Cardiac septum (tissue), 1 donor: ENCODE results near the gene GNAQ. TPM values are rescaled to one million over a fixed set of nuclear protein-coding genes. Genes with fewer than 3 reads are reported as not detected.

Source experiments
- DNase-seq: peaks from one replicate; pipeline ENCODE4 v3.0.0-alpha.2; 2020; ENCODE audit warnings: low spot score
- intact Hi-C: fragments of 100-400 bp; cut with DNase I; formaldehyde crosslinking; loops from one replicate; pipeline ENCODE4 v1.14.0; 2022
- total RNA-seq: library from RNA; stranded (reverse); fragmentation: NEBNext Ultra II Directional; extraction: Animal tissue kit (Norgen Biotek cat#: 25700); gene quantifications from one replicate; pipeline ENCODE4 v1.2.1, GENCODE V29; 2021
- donor health status: DM: no; HTN: no; CAD: no.

The GNAQ gene
- total RNA-seq, 1 donor from 2014 or later = 14.8 TPM

- no peak for DNase-seq
- intact Hi-C loops = no loop called here
Observed at GRCh38 chr9:78009186-78009585, 22.4 kb downstream of the GNAQ start.

DNA sequence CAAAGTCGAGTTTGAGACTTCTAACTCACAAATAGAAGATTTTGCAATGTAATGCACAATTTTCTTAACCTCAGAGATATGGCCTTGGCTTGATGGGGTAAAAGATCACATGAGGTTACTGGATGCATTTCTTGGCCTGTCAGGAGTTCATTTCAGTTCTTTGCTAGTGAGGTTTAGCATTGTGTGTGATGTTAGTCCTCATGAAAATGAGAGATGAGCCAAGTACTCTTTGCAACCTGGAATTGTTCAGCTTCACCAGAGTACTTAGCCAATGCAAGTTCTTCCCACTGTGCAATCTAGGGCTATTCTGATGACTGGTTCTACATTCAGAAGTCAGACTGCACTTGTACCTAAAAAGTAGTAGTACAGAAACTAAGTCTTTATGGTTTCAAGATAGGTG lies 24.9 kb downstream of the GNAQ start:
- intact Hi-C loops = no loop called here
- DNase-seq = no peak

DNA sequence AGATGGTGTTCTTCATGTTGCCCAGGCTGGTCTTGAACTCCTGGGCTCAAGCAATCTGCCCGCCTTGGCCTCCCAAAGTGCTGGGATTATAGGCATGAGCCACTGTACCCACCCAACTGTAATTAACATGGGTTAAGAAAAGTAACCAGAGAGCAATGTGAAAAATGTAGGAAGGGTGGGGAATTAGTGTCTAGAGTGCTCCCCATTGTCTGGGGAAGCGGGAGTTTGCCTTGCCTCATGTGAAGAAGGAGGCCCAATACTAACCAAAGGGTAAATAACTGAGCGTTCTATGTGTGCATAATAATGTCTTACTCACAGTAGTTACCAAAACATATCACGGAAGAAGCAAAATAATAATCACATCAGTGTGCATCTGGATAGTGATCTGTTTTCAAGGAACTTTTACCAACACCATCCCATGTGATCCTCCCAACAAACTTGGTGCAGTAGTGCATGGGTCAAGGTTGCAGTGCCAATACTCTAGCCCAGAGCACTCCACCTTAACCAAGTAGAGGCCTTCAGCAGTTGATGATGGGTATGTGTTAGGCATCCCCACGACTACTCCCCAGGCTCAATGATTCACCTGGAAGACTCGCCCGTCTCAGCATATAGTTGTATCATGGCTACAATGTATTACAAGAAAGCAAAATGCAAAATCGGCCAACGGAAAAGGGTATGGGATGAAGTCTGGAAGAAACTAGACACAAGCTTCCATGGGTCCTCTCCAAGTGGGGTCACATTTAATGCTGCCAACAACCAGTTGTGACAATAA lies 26.2 kb downstream of the GNAQ start:
- no peak for DNase-seq
- intact Hi-C loops = no loop called here

- intact Hi-C loops = no loop called here
- DNase-seq = no peak
Observed at GRCh38 chr9:78004478-78005229, 27.0 kb downstream of the GNAQ start.

DNA sequence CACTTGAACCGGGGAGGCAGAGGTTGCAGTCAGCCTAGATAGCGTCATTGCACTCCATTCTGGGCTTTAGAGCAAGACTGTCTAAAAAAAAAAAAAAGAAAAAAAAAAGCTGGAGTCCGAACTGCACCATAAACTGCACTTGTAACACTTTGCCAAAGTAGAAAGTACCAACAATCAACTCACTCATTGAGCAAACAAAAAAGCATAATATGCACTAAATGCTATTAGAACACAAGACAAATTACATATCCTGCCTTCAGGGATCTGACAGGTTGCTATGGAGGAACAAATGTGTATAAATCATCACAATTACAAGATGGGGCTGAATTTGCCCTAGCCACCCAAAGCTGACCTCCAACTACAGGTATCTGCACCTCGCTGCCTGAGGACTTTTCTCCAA lies 27.9 kb downstream of the GNAQ start:
- DNase-seq = no peak
- intact Hi-C loops = no loop called here

GRCh38 chr9:78001946-78002731 lies 29.5 kb downstream of the GNAQ start:
- intact Hi-C loops = loop anchor here (2.0 kb wide), 1 partner anchor 19 kb away; no protein-coding TSS in a partner anchor
- DNase-seq = no peak

DNA sequence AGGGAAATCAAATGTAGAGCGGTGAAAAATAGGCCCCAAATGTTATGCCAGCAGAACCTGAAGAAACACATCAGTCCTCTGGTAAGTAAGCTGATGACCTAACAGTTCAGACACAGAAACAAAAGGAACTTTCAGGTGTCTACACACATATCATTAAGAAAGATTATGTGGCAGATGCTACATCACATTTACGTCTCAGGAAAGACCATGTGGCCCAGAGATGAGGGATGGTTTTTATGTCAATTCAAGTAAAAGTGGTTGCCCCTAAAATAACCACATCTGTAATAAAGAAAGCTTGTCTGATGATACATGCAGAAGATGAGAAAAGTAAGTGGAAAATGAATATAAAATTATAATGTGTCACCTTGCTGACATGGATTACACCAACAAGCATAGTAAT lies 31.4 kb downstream of the GNAQ start:
- no peak for DNase-seq
- intact Hi-C loops = loop anchor here (2.0 kb wide), 1 partner anchor 21 kb away; no protein-coding TSS in a partner anchor

DNA sequence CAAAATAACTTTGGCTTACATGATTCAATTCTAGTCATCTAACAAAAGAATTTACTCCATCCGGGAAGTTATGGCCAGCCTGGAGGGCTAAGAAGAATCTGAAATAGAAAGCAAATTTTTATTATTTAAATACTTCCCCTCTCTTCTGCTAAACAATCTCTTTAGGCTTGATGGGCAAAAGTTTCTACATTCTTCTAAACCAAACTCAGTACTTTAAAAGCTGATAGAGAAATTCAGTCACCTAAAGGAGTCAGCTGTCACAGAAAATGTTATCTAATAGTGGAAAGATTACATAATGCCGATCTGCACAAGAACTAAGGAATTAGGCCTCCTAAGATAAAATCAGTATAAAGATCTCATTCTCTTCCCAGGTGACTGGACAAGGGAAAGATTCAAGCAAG lies 32.4 kb downstream of the GNAQ start:
- DNase-seq = no peak
- intact Hi-C loops = no loop called here

DNA sequence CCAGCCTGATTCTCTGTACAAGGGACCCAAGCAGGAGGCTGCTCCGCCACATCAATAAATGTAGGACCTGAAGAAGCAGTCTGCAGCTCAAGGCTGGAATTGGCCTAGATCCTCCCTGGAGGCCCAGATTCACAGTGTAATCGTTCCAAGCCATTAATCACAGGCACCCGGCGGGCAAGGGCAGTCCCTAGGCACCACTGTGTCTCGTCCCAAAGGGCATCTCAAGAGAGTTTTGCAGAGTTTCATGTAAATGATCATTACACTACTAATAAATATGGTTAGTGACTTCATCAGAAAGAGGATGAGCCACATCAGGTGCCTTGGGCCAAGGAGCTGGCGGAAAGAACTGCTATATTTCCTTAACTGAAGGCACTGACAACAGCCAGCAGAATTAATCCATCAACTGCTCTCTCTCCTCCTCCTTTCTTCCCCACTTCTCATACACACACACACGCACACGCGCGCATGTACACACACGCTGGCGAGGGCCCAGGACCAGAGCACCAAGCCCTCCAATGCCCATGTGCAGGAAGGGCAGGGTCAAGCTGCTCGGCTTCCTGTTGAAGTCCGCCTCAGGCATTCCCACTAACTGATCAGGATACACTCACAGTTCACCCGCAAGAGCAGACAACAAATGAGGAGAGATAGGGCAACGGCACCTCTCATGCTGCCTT lies 33.9 kb downstream of the GNAQ start:
- no peak for DNase-seq
- intact Hi-C loops = no loop called here

GRCh38 chr9:77996696-77997095 lies 34.9 kb downstream of the GNAQ start:
- intact Hi-C loops = no loop called here
- DNase-seq = no peak

DNA sequence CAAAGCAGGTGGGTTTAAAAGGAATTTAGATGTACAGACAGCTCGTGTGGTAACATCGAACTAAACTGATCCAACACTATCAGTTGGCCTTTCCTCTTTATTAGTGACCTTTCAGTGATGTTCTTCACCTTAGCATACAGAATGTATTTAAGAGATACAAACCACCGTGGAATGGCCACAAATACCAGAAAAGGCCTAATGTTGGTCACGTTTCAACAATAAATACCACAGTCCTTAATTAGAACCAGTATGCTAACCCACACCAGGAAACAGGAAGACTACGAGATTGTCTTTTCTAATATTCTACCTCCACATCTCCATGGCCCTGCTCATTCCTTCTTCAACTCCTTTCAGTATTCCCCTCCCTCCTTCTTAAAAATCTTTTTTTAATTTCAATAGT lies 40.4 kb downstream of the GNAQ start:
- DNase-seq = no peak
- intact Hi-C loops = no loop called here

- intact Hi-C loops = no loop called here
- DNase-seq = no peak
Observed at GRCh38 chr9:77989909-77990308, 41.7 kb downstream of the GNAQ start.

DNA sequence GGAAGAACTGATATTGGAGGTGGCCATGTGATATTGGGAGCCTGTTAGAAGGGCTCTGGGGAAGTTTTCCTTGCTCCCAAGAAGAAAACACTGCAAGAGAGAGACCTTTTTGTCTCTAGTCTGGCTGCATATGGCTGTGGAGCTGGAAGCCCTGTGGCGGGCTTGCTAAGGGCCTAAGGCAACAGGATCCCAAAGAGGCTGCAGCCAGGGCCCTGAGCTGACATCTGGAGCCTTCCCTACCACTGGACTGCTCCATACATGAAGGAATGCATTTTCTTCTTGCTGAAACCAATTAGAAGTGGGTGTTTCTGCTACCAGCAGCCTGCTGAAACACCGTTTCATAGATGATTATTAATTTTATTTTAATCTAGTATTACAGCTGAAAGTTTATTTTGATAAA lies 42.2 kb downstream of the GNAQ start:
- intact Hi-C loops = no loop called here
- DNase-seq = no peak

DNA sequence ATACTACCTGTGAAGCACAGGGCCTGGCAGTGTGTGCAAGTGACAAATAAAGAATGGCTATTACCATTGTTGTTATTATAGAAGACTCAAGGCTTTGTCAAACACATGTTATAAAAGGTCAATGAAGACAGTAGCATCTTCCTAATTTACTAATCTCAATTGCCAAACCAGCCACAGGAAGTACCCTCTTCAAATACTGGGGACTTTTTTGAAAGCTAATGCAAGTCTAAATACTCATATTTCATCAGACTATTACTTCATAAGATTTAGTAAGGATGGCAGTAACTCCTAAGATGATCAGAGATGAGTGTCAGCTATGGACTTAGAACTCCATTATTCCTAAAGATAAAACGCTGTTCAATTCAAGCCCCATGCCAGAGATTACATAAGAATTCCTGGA lies 43.0 kb downstream of the GNAQ start:
- no peak for DNase-seq
- intact Hi-C loops = no loop called here

- intact Hi-C loops = no loop called here
- no peak for DNase-seq
Observed at GRCh38 chr9:77987880-77988525, 43.6 kb downstream of the GNAQ start.

DNA sequence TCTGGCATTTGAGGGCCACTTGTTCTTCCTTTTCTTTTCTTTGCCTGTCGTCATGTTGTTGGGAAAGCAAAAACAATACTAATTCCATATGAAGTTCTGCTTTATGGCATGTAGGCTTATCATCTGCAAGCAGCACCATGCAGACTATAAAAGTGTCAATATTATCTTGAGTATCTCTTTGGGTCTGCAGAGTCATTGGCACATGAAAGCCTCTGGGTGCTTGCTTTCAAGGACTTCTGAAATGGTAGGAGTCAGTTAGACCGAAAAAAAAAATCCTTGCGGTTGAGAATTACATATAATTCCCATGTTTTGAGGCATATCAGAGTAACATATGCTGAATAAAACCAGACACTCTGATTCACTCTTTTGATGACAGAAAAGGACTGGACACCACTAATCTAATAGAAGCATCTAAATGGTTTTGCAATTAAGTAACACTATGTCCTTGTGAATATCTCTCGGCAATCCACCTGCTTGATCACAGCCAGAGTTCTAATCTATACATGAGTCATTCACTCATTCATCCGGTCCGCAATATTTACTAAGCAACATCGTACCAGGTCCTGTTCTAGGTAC lies 44.4 kb downstream of the GNAQ start:
- intact Hi-C loops = no loop called here
- no peak for DNase-seq

DNA sequence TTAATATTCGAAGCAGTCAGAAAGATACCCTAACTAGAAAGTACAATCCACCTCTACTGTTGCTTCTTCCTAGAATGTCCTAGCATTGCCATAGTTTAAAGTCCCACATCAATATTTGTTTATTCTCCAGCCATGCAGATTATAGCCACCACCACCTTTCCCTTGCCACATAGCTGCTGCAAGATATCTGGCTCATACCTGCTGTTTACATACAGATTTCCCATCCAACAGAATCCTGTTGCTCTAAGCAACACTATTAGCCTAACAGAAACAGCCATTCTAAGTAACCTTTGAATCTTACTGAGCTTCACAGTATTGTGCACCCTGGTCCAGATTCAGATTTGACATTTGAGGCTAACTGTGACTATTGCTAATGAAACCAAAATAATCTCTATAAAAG lies 45.6 kb downstream of the GNAQ start:
- no peak for DNase-seq
- intact Hi-C loops = no loop called here

GRCh38 chr9:77983320-77983662 lies 48.3 kb downstream of the GNAQ start:
- intact Hi-C loops = no loop called here
- no peak for DNase-seq
